AG04450 (cell line): Measurements from ENCODE around the gene NCKAP1. TPM values are rescaled to one million over a fixed set of nuclear protein-coding genes. Genes with fewer than 3 reads are reported as not detected.

Source experiments
- CTCF ChIA-PET: fragments of 300-600, 350-600 bp; formaldehyde crosslinking; extraction: SDS; loops from one replicate; lab custom pipeline; 2022; ENCODE audit warnings: antibody characterized with exemption, inconsistent platforms; lab: Charles Lee
- POLR2A ChIA-PET: fragments of 350-600 bp; formaldehyde crosslinking; extraction: SDS; loops from one replicate; lab custom pipeline; 2021; ENCODE audit warnings: antibody characterized with exemption, inconsistent platforms; lab: Yijun Ruan, JAX
- DNase-seq: peaks from one replicate; pipeline ENCODE4 v3.0.0-alpha.2; 2011; ENCODE audit warnings: low read depth, low spot score
- H3K27ac ChIP-seq: one replicate; pipeline ENCODE4 v1.5.1; 2012; ENCODE audit warnings: low read depth, low read length, control low read depth
- H3K27me3 ChIP-seq: one replicate; pipeline ENCODE4 v1.6.0; 2012; ENCODE audit warnings: low read length; ENCODE audit not compliant: control insufficient read depth, insufficient read depth
- H3K4me3 ChIP-seq: 2 replicates; pipeline ENCODE4 v1.5.1; 2011; ENCODE audit warnings: mild to moderate bottlenecking, low read depth, low read length, control low read depth
- H3K9me3 ChIP-seq: 2 replicates; pipeline ENCODE4 v1.5.1; 2012; ENCODE audit warnings: low read length; ENCODE audit not compliant: control insufficient read depth, insufficient read depth
- CTCF ChIP-seq: IDR thresholded peaks from 2 replicates; pipeline ENCODE4 v1.5.1; 2011; ENCODE audit warnings: low read depth, low read length, control low read depth, inconsistent platforms
- polyA minus RNA-seq: library from RNA; depleted of rRNA, polyadenylated mRNA; stranded (reverse); fragments of >200 nt; gene quantifications from 2 replicates; pipeline ENCODE4 v1.2.3, GENCODE V29; 2011; rRNA and poly(A)+ RNA removed
- polyA plus RNA-seq: library from polyadenylated mRNA; depleted of rRNA; stranded (reverse); fragments of >200 nt; gene quantifications from 2 replicates; pipeline ENCODE4 v1.2.3, GENCODE V29; 2011; rRNA removed

NCKAP1 gene
- polyA plus RNA-seq = 133 and 182 TPM in 2 replicates
- polyA minus RNA-seq = 87.2 and 172 TPM in 2 replicates

- CTCF ChIA-PET = interaction anchor here (0.9 to 1.4 kb wide), 2 partner anchors 14 to 32 kb away, joined by 3 to 5 read pairs; no protein-coding TSS in a partner anchor
- no peaks in the 10 kb centered on the region for H3K9me3 ChIP-seq
- no peaks in the 10 kb centered on the region for H3K27me3 ChIP-seq
- TF ChIP-seq CTCF = peak; percentile 48
- peak within 1 kb of the TSS; percentile 83 for H3K27ac ChIP-seq
- H3K4me3 ChIP-seq = peak within 1 kb of the TSS; percentile 82
- peak; percentile 46 for DNase-seq
- POLR2A ChIA-PET = no interaction called here
These were observed at the start of gene NCKAP1 for GRCh38 chr2:183038341-183039300. TSS of gene NCKAP1 (minus strand) at chr2:183038457. CDS start at chr2:183038099, 358 bp downstream.

GRCh38 chr2:183081911-183082310, 43.7 kb upstream of the NCKAP1 start:
- ChIA-PET POLR2A (no interaction called here), CTCF (no interaction called here)
- no peaks in the 10 kb centered on the region for H3K9me3 ChIP-seq
- no peak overlapping the region for H3K27ac ChIP-seq
- no peaks in the 10 kb centered on the region for H3K27me3 ChIP-seq
- DNase-seq = no peak
- no peak for TF ChIP-seq CTCF
- H3K4me3 ChIP-seq = no peak overlapping the region

- Histone ChIP-seq H3K27me3 (peaks cover 9% of the 10 kb centered on the region), H3K4me3 (peak overlapping the region; percentile 79), H3K27ac (no peak overlapping the region), H3K9me3 (no peaks in the 10 kb centered on the region)
- DNase-seq = no peak
- no peak for TF ChIP-seq CTCF
- ChIA-PET CTCF (interaction anchor here (0.6 to 2.6 kb wide), 6 partner anchors 8 to 275 kb away, joined by 3 to 13 read pairs (median 6); no protein-coding TSS in a partner anchor), POLR2A (no interaction called here)
These were observed 41.0 kb upstream of the NCKAP1 start for GRCh38 chr2:183079139-183079775.

- TF ChIP-seq CTCF = no peak
- H3K4me3 ChIP-seq = peak within 1 kb of the TSS; percentile 79
- no peak within 1 kb of the TSS for H3K27ac ChIP-seq
- ChIA-PET CTCF (interaction anchor here (0.5 to 2.6 kb wide), 6 partner anchors 8 to 397 kb away, joined by 3 to 13 read pairs (median 6); no protein-coding TSS in a partner anchor), POLR2A (no interaction called here)
- no peaks in the 10 kb centered on the region for H3K9me3 ChIP-seq
- peaks cover 9% of the 10 kb centered on the region for H3K27me3 ChIP-seq
- peak; percentile 80 for DNase-seq
These were observed 40.3 kb upstream of the NCKAP1 start, which contains the start of gene DUSP19 for GRCh38 chr2:183078464-183079138. TSS of gene DUSP19 (plus strand) at chr2:183078747. CDS start at chr2:183078934, 187 bp downstream.
